Kidney (tissue), 14 donors: ENCODE results near the gene MDN1. TPM values are rescaled to one million over a fixed set of nuclear protein-coding genes. Genes with fewer than 3 reads are reported as not detected.
A peak's percentile ranks its signal among the peaks of the same experiment; 100 is the strongest.
"Not testable (repeated sequence)": the region's sequence is repeated elsewhere in the genome, so short reads cannot be mapped to it uniquely, and the experiment has no call there.

Experiments
- DNase-seq, 5 donors: peaks; one replicate each; pipeline ENCODE4 v3.0.0-alpha.2; 2013 to 2020
- FAIRE-seq: peaks from 2 replicates; lab custom pipeline; 2012; peaks lifted over from hg19 to GRCh38; lab: Jason Lieb, UNC
- H3K27ac ChIP-seq, 2 donors: one replicate each; pipeline ENCODE4 v1.7.0; 2013; ENCODE audit warnings: low read depth in 2 of 2, low read length in 2 of 2, inconsistent platforms in 1 of 2
- H3K27me3 ChIP-seq: one replicate; pipeline ENCODE4 v1.7.1; 2013; ENCODE audit warnings: low read length, inconsistent platforms; ENCODE audit not compliant: control insufficient read depth, insufficient read depth
- H3K36me3 ChIP-seq, 3 donors: one replicate each; pipeline versions ENCODE4 v1.7.0 to v1.7.1; 2013; ENCODE audit warnings: low read length in 3 of 3, control low read depth in 1 of 3, inconsistent platforms in 1 of 3; ENCODE audit not compliant: insufficient read depth in 3 of 3, control insufficient read depth in 2 of 3
- H3K4me1 ChIP-seq, 3 donors: one replicate each; pipeline versions ENCODE4 v1.7.0 to v1.7.1; 2013; ENCODE audit warnings: low read length in 3 of 3, inconsistent platforms in 1 of 3, low read depth in 1 of 3; ENCODE audit not compliant: control insufficient read depth in 2 of 3, insufficient read depth in 2 of 3
- H3K4me3 ChIP-seq, 3 donors: one replicate each; pipeline versions ENCODE4 v1.7.0 to v1.8.1; 2013; ENCODE audit warnings: low read length in 3 of 3, control low read depth in 1 of 3, inconsistent platforms in 1 of 3
- H3K9ac ChIP-seq, 3 donors: one replicate each; pipeline versions ENCODE4 v1.7.0 to v1.7.1; 2013; ENCODE audit warnings: low read length in 3 of 3, control low read depth in 1 of 3, inconsistent platforms in 1 of 3
- H3K9me3 ChIP-seq, 3 donors: one replicate each; pipeline versions ENCODE4 v1.7.0 to v1.7.1; 2013; ENCODE audit warnings: low read length in 3 of 3, control low read depth in 1 of 3, inconsistent platforms in 1 of 3; ENCODE audit not compliant: control insufficient read depth in 2 of 3, insufficient read depth in 1 of 3
- intact Hi-C: fragments of 100-400 bp; cut with DNase I; formaldehyde crosslinking; loops from one replicate; pipeline ENCODE4 v1.11.1; 2022
- polyA plus RNA-seq: library from polyadenylated mRNA; stranded (reverse); fragments of 350-450 nt; fragmentation: Illumina TruSeq; extraction: RNeasy Lipid Tissue Mini Kit (QIAGEN cat#74804); gene quantifications from one replicate; pipeline ENCODE4 v1.2.3, GENCODE V29; 2014; ENCODE audit warnings: low read depth, low replicate concordance; ENCODE audit not compliant: insufficient read depth
- total RNA-seq: library from RNA; stranded (reverse); fragmentation: NEBNext Ultra II Directional; extraction: Animal tissue kit (Norgen Biotek cat#: 25700); gene quantifications from one replicate; pipeline ENCODE4 v1.2.1, GENCODE V29; 2021
- TF ChIP-seq, protein P1 (sequence below): IDR thresholded peaks from 3 replicates; pipeline ENCODE4 v1.5.1; 2012; ENCODE audit warnings: mild to moderate bottlenecking, moderate library complexity, borderline replicate concordance; ENCODE audit not compliant: insufficient read depth; ENCODE audit errors: extremely low read depth
- donor health status: control.
- donor health status: control.
- donor health status: control.
- donor health status: control.
- donor health status: control.
- donor health status: DM: yes; HTN: yes; CAD: no.
- donor health status: Normal renal cell carcinoma (clear cell type).

Gene MDN1
- total and polyA plus RNA-seq, 2 donors from 2014 or later, result 19.4 to 34.9 TPM

DNA sequence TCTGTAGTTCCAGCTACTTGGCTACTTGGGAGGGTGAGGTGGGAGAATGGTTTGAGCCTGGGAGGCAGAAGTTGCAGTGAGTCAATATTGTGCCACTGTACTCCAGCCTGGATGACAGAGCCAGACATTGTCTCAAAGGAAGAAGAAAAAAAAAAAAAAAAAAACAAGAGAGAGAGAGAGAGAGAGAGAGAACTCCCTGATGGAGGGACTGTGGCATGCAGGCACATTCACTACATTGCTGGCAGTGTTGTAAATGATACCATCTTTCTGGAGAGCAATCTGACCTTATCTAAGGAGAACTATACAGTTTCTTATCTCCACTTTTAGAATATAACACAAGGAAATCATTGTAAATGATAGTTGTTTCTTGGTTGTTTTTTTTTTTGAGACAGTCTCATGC lies 85.1 kb downstream of the MDN1 start:
- FAIRE-seq (no peak), DNase-seq (no peak)
- Histone ChIP-seq H3K27ac (no peak overlapping the region), H3K4me1 (no peaks in the 10 kb centered on the region), H3K9me3 (no peaks in the 10 kb centered on the region), H3K4me3 (no peak overlapping the region), H3K36me3 (peaks cover 2 to 27% (median 10%) of the 10 kb centered on the region in 3 donors), H3K9ac (no peak overlapping the region), H3K27me3 (no peaks in the 10 kb centered on the region)
- TF ChIP-seq, protein P1, sequence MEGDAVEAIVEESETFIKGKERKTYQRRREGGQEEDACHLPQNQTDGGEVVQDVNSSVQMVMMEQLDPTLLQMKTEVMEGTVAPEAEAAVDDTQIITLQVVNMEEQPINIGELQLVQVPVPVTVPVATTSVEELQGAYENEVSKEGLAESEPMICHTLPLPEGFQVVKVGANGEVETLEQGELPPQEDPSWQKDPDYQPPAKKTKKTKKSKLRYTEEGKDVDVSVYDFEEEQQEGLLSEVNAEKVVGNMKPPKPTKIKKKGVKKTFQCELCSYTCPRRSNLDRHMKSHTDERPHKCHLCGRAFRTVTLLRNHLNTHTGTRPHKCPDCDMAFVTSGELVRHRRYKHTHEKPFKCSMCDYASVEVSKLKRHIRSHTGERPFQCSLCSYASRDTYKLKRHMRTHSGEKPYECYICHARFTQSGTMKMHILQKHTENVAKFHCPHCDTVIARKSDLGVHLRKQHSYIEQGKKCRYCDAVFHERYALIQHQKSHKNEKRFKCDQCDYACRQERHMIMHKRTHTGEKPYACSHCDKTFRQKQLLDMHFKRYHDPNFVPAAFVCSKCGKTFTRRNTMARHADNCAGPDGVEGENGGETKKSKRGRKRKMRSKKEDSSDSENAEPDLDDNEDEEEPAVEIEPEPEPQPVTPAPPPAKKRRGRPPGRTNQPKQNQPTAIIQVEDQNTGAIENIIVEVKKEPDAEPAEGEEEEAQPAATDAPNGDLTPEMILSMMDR, result no peak
- intact Hi-C loops, result no loop called here

DNA sequence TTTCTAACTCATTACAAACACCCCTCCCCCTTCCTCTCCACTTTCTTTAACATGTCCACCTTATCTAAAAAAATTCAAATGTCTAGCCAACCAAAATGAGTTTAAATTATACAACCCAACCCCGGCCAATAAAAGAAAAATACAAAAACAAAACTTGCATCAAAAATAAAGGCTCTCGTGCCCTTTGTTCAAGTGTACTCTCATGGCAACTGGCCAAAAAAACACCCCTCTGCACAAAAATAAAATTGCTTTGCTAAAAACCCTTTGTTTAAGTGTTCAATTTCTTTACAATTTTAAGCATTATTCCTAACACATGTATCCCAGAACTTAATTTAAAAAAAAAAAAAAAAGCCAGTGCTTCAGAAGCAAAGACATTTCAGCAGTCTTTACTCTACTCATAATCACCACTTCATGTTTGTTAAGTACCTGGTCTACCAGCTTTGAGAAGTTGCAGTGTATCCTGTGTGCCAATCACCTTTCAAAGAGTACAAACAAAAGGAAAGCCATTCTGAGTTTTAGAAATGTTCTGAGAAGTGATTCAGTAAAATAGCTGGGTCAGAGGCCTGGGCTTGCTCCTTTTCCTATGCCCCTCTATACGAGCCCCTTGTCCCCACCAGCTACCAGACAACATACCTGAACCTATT lies 87.5 kb downstream of the MDN1 start:
- H3K4me3 ChIP-seq, result no peak overlapping the region
- intact Hi-C loops, result no loop called here
- no peaks in the 10 kb centered on the region for H3K4me1 ChIP-seq
- no peak overlapping the region for H3K9ac ChIP-seq
- TF ChIP-seq, protein P1, result no peak
- FAIRE-seq (no peak), DNase-seq (no peak)
- no peaks in the 10 kb centered on the region for H3K27me3 ChIP-seq
- H3K27ac ChIP-seq, result no peak overlapping the region
- H3K9me3 ChIP-seq, result no peaks in the 10 kb centered on the region
- peaks cover 4 to 32% (median 7%) of the 10 kb centered on the region in 3 donors for H3K36me3 ChIP-seq

DNA sequence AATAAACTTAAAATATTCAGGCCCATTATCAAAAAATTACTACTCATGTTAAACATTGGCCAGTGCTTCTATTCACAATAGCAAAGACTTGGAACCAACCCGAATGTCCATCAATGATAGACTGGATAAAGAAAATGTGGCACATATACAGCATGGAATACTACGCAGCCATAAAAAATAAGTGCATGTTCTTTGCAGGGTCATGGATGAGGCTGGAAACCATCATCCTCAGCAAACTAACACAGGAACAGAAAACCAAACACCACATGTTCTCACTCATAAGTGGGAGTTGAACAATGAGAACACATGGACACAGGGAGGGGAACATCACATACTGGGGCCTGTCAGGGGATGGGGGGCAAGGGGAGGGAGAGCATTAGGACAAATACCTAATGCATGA lies 88.3 kb downstream of the MDN1 start:
- H3K4me1 ChIP-seq, FAIRE-seq, H3K9ac ChIP-seq, H3K9me3 ChIP-seq, H3K4me3 ChIP-seq, intact Hi-C loops, DNase-seq, H3K27me3 ChIP-seq, H3K27ac ChIP-seq: not testable (repeated sequence)
- peaks cover 4 to 33% (median 6%) of the 10 kb centered on the region in 3 donors for H3K36me3 ChIP-seq

DNA sequence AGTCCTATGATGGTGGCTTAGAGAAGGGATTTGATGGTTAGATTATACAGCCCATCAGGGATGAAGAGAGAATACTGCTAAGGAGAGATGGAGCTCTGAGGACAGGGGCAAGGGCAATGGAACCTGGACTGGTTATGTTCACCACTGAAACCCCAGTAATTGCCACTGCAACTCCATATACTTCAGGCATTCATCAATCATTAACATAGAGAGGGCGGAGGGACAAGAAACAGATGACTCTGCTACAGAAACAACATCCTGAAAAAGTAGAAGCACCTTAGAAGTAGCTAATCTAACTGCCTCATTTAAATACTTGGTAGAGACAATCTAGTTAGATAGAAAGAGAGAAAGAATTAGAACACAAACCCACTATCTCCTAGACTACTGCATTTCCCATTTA lies 89.8 kb downstream of the MDN1 start:
- Histone ChIP-seq H3K9ac (no peak overlapping the region), H3K9me3 (no peaks in the 10 kb centered on the region), H3K4me3 (no peak overlapping the region), H3K4me1 (no peaks in the 10 kb centered on the region), H3K27me3 (no peaks in the 10 kb centered on the region), H3K36me3 (peaks cover 4 to 33% (median 4%) of the 10 kb centered on the region in 3 donors), H3K27ac (no peak overlapping the region)
- TF ChIP-seq, protein P1, result no peak
- DNase-seq (peak in 2 of 5 donors; percentile 2 to 5), FAIRE-seq (no peak)
- intact Hi-C loops, result no loop called here
